HG03039 (cell line): ENCODE measurements around the gene CFAP251.
"Not testable (repeated sequence)": the region's sequence is repeated elsewhere in the genome, so short reads cannot be mapped to it uniquely, and the experiment has no call there.

ENCODE experiments used
- ATAC-seq: cut with Tn5 transposase; IDR thresholded peaks from one replicate; pipeline ENCODE4 v1.9.1; 2021; ENCODE audit warnings: mild to moderate bottlenecking, moderate library complexity; ENCODE audit not compliant: unreplicated experiment

CFAP251 gene

GRCh38 chr12:121899590-121899989 is 18.8 kb upstream of the CFAP251 start:
- no peak for ATAC-seq

- no peak for ATAC-seq
Observed at GRCh38 chr12:121903202-121903601, 15.2 kb upstream of the CFAP251 start.

GRCh38 chr12:121905746-121906145 is 12.6 kb upstream of the CFAP251 start:
- no peak for ATAC-seq

GRCh38 chr12:121908702-121909101 is 9.7 kb upstream of the CFAP251 start:
- ATAC-seq: no peak

GRCh38 chr12:121911824-121912585 is 6.4 kb upstream of the CFAP251 start:
- ATAC-seq: no peak

GRCh38 chr12:121915841-121916321 is 2.5 kb upstream of the CFAP251 start:
- no peak for ATAC-seq

GRCh38 chr12:121916719-121917118 is 1.7 kb upstream of the CFAP251 start:
- ATAC-seq: no peak

- no peak for ATAC-seq
Observed at GRCh38 chr12:121918679-121919038, 267 bp downstream of the CFAP251 start.

GRCh38 chr12:121921066-121921465 is 2.7 kb downstream of the CFAP251 start:
- ATAC-seq: no peak

GRCh38 chr12:121925358-121925695 is 6.9 kb downstream of the CFAP251 start:
- ATAC-seq: no peak

- no peak for ATAC-seq
Observed at GRCh38 chr12:121926874-121927706, 8.7 kb downstream of the CFAP251 start.

- no peak for ATAC-seq
Observed at GRCh38 chr12:121927813-121928212, 9.4 kb downstream of the CFAP251 start.

GRCh38 chr12:121929545-121929944 is 11.2 kb downstream of the CFAP251 start:
- not testable (repeated sequence) for ATAC-seq

GRCh38 chr12:121930862-121931261 is 12.5 kb downstream of the CFAP251 start:
- no peak for ATAC-seq

GRCh38 chr12:121932176-121932536 is 13.8 kb downstream of the CFAP251 start:
- no peak for ATAC-seq

GRCh38 chr12:121932914-121933521 is 14.6 kb downstream of the CFAP251 start:
- ATAC-seq: no peak

GRCh38 chr12:121933522-121934308 is 15.3 kb downstream of the CFAP251 start:
- ATAC-seq: no peak

GRCh38 chr12:121934309-121934664 is 15.9 kb downstream of the CFAP251 start:
- no peak for ATAC-seq

GRCh38 chr12:121937654-121938053 is 19.3 kb downstream of the CFAP251 start:
- no peak for ATAC-seq

- no peak for ATAC-seq
Observed at GRCh38 chr12:121939186-121939585, 20.8 kb downstream of the CFAP251 start.
